Measurements from ENCODE around the gene PCBP3. TPM values are rescaled to one million over a fixed set of nuclear protein-coding genes. Genes with fewer than 3 reads are reported as not detected.

PCBP3 gene
- total and polyA plus RNA-seq, 4 donors, result 0.36 to 1.6 (median 0.42) TPM

DNA sequence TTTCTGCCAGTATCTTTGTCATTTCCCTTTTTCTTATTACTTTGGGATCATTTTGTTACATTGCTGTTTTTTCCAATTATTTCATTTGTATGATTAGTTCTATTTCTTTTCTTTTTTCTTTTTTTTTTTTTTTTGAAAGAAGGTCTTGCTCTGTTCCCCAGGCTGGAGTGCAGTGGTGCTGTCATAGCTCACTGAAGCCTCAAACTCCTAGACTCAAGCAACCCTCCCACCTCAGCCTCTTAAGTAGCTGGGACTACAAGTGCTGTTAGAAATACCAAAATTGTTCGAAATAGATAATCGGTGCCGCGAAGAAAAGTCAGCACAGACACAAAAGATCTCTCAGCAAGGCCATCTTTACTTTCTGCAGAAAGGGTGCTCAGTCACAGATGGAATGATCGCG lies 311.4 kb downstream of the PCBP3 start (continued):
- TF ChIP-seq, protein P1, sequence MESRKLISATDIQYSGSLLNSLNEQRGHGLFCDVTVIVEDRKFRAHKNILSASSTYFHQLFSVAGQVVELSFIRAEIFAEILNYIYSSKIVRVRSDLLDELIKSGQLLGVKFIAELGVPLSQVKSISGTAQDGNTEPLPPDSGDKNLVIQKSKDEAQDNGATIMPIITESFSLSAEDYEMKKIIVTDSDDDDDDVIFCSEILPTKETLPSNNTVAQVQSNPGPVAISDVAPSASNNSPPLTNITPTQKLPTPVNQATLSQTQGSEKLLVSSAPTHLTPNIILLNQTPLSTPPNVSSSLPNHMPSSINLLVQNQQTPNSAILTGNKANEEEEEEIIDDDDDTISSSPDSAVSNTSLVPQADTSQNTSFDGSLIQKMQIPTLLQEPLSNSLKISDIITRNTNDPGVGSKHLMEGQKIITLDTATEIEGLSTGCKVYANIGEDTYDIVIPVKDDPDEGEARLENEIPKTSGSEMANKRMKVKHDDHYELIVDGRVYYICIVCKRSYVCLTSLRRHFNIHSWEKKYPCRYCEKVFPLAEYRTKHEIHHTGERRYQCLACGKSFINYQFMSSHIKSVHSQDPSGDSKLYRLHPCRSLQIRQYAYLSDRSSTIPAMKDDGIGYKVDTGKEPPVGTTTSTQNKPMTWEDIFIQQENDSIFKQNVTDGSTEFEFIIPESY (IDR thresholded peaks at IDR 0.05), result no peak
- no peak for TF ChIP-seq NR2F2 (IDR thresholded peaks at IDR 0.05)
- no peak for TF ChIP-seq HNF4G (IDR thresholded peaks at IDR 0.05)
- no peak for TF ChIP-seq TAF1 (conservative IDR thresholded peaks at IDR 0.05)
- TF ChIP-seq FOXA2 (IDR thresholded peaks at IDR 0.05), result no peak

DNA sequence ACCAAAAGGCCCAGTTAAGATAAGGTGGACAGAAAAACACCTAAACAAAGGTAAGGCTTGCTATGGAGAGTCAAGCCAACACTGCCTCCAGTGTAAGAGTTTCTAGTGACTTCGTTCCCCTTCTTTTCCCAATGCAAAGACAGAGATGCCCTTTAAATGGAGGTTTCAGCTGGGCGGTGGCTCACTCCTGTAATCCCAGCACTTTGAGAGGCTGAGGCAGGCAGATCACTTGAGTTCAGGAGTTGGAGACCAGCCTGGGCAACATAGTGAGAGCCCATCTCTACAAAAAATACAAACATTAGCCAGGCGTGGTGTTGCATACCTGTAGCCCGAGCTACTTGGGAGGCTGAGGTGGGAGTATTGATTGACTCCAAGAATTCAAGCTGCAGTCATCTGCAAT lies 314.0 kb downstream of the PCBP3 start:
- Histone ChIP-seq H3K9me3 (ENCODE audit: control insufficient read depth in 4 of 4, low read length in 3 of 4) (no peaks in the 10 kb centered on the region), H3K4me3 (ENCODE audit: low read depth in 1 of 3, low read length in 3 of 3) (no peak overlapping the region), H3K4me1 (ENCODE audit: control insufficient read depth in 4 of 4, insufficient read depth in 4 of 4, low read length in 3 of 4) (no peaks in the 10 kb centered on the region), H3K27me3 (ENCODE audit: control insufficient read depth in 4 of 4, insufficient read depth in 4 of 4, low read length in 3 of 4) (no peaks in the 10 kb centered on the region), H3K36me3 (ENCODE audit: control insufficient read depth in 4 of 4, insufficient read depth in 3 of 4, low read depth in 1 of 4, low read length in 3 of 4) (no peaks in the 10 kb centered on the region), H3K27ac (ENCODE audit: low read depth in 1 of 2, low read length in 2 of 2) (no peak overlapping the region), H3K9ac (ENCODE audit: low read depth in 1 of 2, low read length in 2 of 2) (no peak overlapping the region)
- no peak for DNase-seq (ENCODE audit: low spot score)
- TF ChIP-seq SP1 (IDR thresholded peaks at IDR 0.05) (no peak), EGR1 (IDR thresholded peaks at IDR 0.05; ENCODE audit: low read depth in 2 of 2) (no peak)
- TF ChIP-seq, protein P1 (IDR thresholded peaks at IDR 0.05), result no peak
- WGBS, result 85% methylated on average over 4 of the region's 4 CpGs

DNA sequence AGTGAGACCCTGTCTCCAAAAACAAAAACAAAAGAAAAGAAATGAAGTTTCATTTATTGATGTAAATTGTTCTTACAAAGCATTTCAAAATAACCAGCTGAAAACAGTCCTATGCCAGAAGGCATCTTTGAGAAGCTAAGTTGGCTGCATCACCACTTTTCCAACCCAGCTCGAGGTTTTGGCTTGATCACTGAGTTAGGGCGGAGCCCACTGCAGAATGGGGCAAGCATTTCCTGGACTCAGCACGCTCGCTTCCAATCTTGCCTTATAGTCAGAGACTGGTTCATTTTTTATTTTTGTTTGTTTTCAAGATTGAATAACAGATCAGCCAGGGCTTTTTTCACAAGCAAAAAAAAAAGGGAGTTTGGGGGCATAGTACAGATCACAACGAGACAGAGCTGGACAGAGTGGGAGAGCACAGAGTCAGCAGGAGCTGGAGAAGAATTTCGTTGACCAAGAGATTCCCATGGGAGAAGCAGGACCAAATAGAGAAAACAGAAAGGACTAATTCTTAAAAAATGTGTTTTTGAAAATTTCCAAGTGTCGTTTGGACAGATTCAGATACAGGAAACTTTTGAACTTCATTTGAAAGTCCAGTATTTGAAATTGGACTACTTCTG lies 314.6 kb downstream of the PCBP3 start:
- Histone ChIP-seq H3K9me3 (ENCODE audit: control insufficient read depth in 4 of 4, low read length in 3 of 4) (no peaks in the 10 kb centered on the region), H3K36me3 (ENCODE audit: control insufficient read depth in 4 of 4, insufficient read depth in 3 of 4, low read depth in 1 of 4, low read length in 3 of 4) (no peaks in the 10 kb centered on the region), H3K4me1 (ENCODE audit: control insufficient read depth in 4 of 4, insufficient read depth in 4 of 4, low read length in 3 of 4) (no peaks in the 10 kb centered on the region), H3K27ac (ENCODE audit: low read depth in 1 of 2, low read length in 2 of 2) (no peak overlapping the region), H3K27me3 (ENCODE audit: control insufficient read depth in 4 of 4, insufficient read depth in 4 of 4, low read length in 3 of 4) (no peaks in the 10 kb centered on the region), H3K9ac (ENCODE audit: low read depth in 1 of 2, low read length in 2 of 2) (no peak overlapping the region), H3K4me3 (ENCODE audit: low read depth in 1 of 3, low read length in 3 of 3) (no peak overlapping the region)
- no peak for DNase-seq (ENCODE audit: low spot score)
- TF ChIP-seq NR2F2 (IDR thresholded peaks at IDR 0.05), result no peak
- TF ChIP-seq YY1 (IDR thresholded peaks at IDR 0.05), result no peak
- TF ChIP-seq RAD21 (IDR thresholded peaks at IDR 0.05), result no peak
- TF ChIP-seq, protein P2, sequence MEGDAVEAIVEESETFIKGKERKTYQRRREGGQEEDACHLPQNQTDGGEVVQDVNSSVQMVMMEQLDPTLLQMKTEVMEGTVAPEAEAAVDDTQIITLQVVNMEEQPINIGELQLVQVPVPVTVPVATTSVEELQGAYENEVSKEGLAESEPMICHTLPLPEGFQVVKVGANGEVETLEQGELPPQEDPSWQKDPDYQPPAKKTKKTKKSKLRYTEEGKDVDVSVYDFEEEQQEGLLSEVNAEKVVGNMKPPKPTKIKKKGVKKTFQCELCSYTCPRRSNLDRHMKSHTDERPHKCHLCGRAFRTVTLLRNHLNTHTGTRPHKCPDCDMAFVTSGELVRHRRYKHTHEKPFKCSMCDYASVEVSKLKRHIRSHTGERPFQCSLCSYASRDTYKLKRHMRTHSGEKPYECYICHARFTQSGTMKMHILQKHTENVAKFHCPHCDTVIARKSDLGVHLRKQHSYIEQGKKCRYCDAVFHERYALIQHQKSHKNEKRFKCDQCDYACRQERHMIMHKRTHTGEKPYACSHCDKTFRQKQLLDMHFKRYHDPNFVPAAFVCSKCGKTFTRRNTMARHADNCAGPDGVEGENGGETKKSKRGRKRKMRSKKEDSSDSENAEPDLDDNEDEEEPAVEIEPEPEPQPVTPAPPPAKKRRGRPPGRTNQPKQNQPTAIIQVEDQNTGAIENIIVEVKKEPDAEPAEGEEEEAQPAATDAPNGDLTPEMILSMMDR (IDR thresholded peaks at IDR 0.05; ENCODE audit: low read depth, low read length, missing input control), result no peak
- TF ChIP-seq GABPA (IDR thresholded peaks at IDR 0.05 in 1 of 2, conservative IDR thresholded peaks at IDR 0.05 in 1 of 2), result no peak
- no peak for TF ChIP-seq HNF4G (IDR thresholded peaks at IDR 0.05)
- TF ChIP-seq, protein P3, sequence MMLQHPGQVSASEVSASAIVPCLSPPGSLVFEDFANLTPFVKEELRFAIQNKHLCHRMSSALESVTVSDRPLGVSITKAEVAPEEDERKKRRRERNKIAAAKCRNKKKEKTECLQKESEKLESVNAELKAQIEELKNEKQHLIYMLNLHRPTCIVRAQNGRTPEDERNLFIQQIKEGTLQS (IDR thresholded peaks at IDR 0.05), result no peak
- 49% methylated on average over 7 of the region's 7 CpGs for WGBS
